SK-N-SH (cell line): ENCODE measurements around the gene PPIC. TPM values are rescaled to one million over a fixed set of nuclear protein-coding genes. Genes with fewer than 3 reads are reported as not detected.

Source experiments
- CTCF ChIA-PET: fragments of 300-600, 350-600 bp; formaldehyde crosslinking; extraction: SDS; loops from one replicate; lab custom pipeline; 2021; lab: Yijun Ruan, JAX
- POLR2A ChIA-PET: fragments of 350-600 bp; sonication (Branson Sonifier 250); formaldehyde crosslinking; extraction: SDS; loops from one replicate; lab custom pipeline; 2020; ENCODE audit warnings: antibody characterized with exemption, inconsistent platforms; lab: Yijun Ruan, JAX
- DNase-seq: peaks from one replicate; pipeline ENCODE4 v3.0.0; 2012
- H2AFZ ChIP-seq: fragments of 200-600 bp; sonication (generic); 2 replicates; pipeline ENCODE4 v1.8.1; 2016; ENCODE audit warnings: antibody characterized with exemption, mild to moderate bottlenecking, low read depth
- H3F3A ChIP-seq: fragments of 200-600 bp; sonication (generic); replicated peaks from 2 replicates; pipeline ENCODE3; 2016; ENCODE audit warnings: antibody characterized with exemption, mild to moderate bottlenecking; ENCODE audit not compliant: insufficient read depth
- H3K27ac ChIP-seq, 2 experiments: fragments of 200-500 bp in 1 of 2; fragments of 200-600 bp in 1 of 2; sonication (Bioruptor generic) in 1 of 2; sonication (generic), shearing (Covaris generic) in 1 of 2; 2 replicates each; pipeline versions ENCODE4 v1.5.1 to v1.6.1; 2014 to 2016; ENCODE audit warnings: low read depth in 2 of 2, inconsistent platforms in 1 of 2, low read length in 1 of 2, mild to moderate bottlenecking in 1 of 2, mixed read lengths in 1 of 2
- H3K27me3 ChIP-seq: fragments of 200-600 bp; sonication (generic), shearing (Covaris generic); 2 replicates; pipeline ENCODE4 v1.6.1; 2016; ENCODE audit warnings: mixed run types; ENCODE audit not compliant: insufficient read depth
- H3K36me3 ChIP-seq, 2 experiments: fragments of 200-500 bp in 1 of 2; fragments of 200-600 bp in 1 of 2; sonication (Bioruptor generic) in 1 of 2; sonication (generic) in 1 of 2; replicated peaks in 1 of 2; 2 replicates each; pipeline versions ENCODE3 to v1.5.1; 2014 to 2016; ENCODE audit warnings: low read length in 1 of 2, mild to moderate bottlenecking in 1 of 2; ENCODE audit not compliant: insufficient read depth in 2 of 2, control insufficient read depth in 1 of 2
- H3K4me1 ChIP-seq, 2 experiments: fragments of 200-500 bp in 1 of 2; fragments of 200-600 bp in 1 of 2; sonication (Bioruptor generic) in 1 of 2; sonication (generic), shearing (Covaris generic) in 1 of 2; 2 replicates each; pipeline versions ENCODE4 v1.5.1 to v1.6.1; 2014 to 2016; ENCODE audit warnings: low read depth in 1 of 2, low read length in 1 of 2, mixed run types in 1 of 2; ENCODE audit not compliant: insufficient read depth in 2 of 2, control insufficient read depth in 1 of 2
- H3K4me2 ChIP-seq: fragments of 200-600 bp; sonication (generic), shearing (Covaris generic); 2 replicates; pipeline ENCODE4 v1.6.1; 2017; ENCODE audit warnings: mixed run types
- H3K4me3 ChIP-seq, 2 experiments: fragments of 200-500 bp in 1 of 2; fragments of 200-600 bp in 1 of 2; sonication (Bioruptor generic) in 1 of 2; sonication (generic), shearing (Covaris generic) in 1 of 2; 2 replicates each; pipeline versions ENCODE4 v1.5.1 to v1.8.1; 2014 to 2016; ENCODE audit warnings: low read depth in 2 of 2, inconsistent platforms in 1 of 2, low read length in 1 of 2, mild to moderate bottlenecking in 1 of 2, mixed read lengths in 1 of 2, moderate library complexity in 1 of 2
- H3K79me2 ChIP-seq: fragments of 200-600 bp; sonication (generic); 2 replicates; pipeline ENCODE4 v1.8.1; 2017; ENCODE audit warnings: mild to moderate bottlenecking; ENCODE audit not compliant: insufficient read depth
- H3K9ac ChIP-seq: fragments of 200-600 bp; sonication (generic); 2 replicates; pipeline ENCODE4 v1.6.1; 2017; ENCODE audit warnings: mixed run types
- H3K9me2 ChIP-seq: fragments of 200-600 bp; sonication (generic); 2 replicates; pipeline ENCODE4 v1.6.1; 2017; ENCODE audit warnings: mixed run types
- H3K9me3 ChIP-seq: fragments of 200-600 bp; sonication (generic); 2 replicates; pipeline ENCODE4 v1.6.1; 2017; ENCODE audit warnings: mixed run types, mild to moderate bottlenecking, moderate library complexity
- H4K20me1 ChIP-seq: fragments of 200-600 bp; sonication (generic); 2 replicates; pipeline ENCODE4 v1.6.1; 2017; ENCODE audit warnings: mild to moderate bottlenecking, mixed run types; ENCODE audit not compliant: insufficient read depth
- CHD2 ChIP-seq: fragments of 150-350 bp; IDR thresholded peaks from 2 replicates; pipeline ENCODE4 v1.6.1; 2018; ENCODE audit warnings: low read length; ENCODE audit not compliant: partially characterized antibody
- CTCF ChIP-seq: fragments of 200-600 bp; sonication (generic); IDR thresholded peaks from 2 replicates; pipeline ENCODE4 v1.6.1; 2017; ENCODE audit warnings: antibody characterized with exemption, mild to moderate bottlenecking, moderate library complexity
- ELF1 ChIP-seq: IDR thresholded peaks from 2 replicates; pipeline ENCODE4 v1.4.0; 2012
- EP300 ChIP-seq, 2 experiments: IDR thresholded peaks; 2 replicates each; pipeline versions ENCODE4 v1.4.0 to v1.6.1; 2012; ENCODE audit warnings: borderline replicate concordance in 1 of 2, low read depth in 1 of 2, low read length in 1 of 2
- EZH2phosphoT487 ChIP-seq: fragments of 200-600 bp; sonication (generic); IDR thresholded peaks from 2 replicates; pipeline ENCODE4 v1.6.1; 2017; ENCODE audit warnings: low read depth, mixed run types, mild to moderate bottlenecking, antibody characterized with exemption, moderate library complexity, borderline replicate concordance
- FOXJ3 ChIP-seq: sonication (generic); formaldehyde crosslinking; IDR thresholded peaks from 2 replicates; pipeline ENCODE4 v1.5.1; 2020; ENCODE audit warnings: mild to moderate bottlenecking, missing genetic modification reagents
- FOXM1 ChIP-seq: IDR thresholded peaks from 2 replicates; pipeline ENCODE4 v1.4.0; 2012; ENCODE audit warnings: low read depth, mild to moderate bottlenecking
- GABPA ChIP-seq: IDR thresholded peaks from 2 replicates; pipeline ENCODE4 v1.4.0; 2012; ENCODE audit warnings: low read depth, mild to moderate bottlenecking
- GATA2 ChIP-seq: sonication (generic); formaldehyde crosslinking; IDR thresholded peaks from 2 replicates; pipeline ENCODE4 v1.5.0; 2020; ENCODE audit warnings: mild to moderate bottlenecking, missing genetic modification reagents
- JUND ChIP-seq: IDR thresholded peaks from 2 replicates; pipeline ENCODE4 v1.4.0; 2012
- MAX ChIP-seq: IDR thresholded peaks from 2 replicates; pipeline ENCODE4 v1.4.0; 2012; ENCODE audit warnings: low read depth
- MEF2A ChIP-seq: IDR thresholded peaks from 2 replicates; pipeline ENCODE4 v1.4.0; 2012; ENCODE audit warnings: low read depth, borderline replicate concordance
- MXI1 ChIP-seq: IDR thresholded peaks from 2 replicates; pipeline ENCODE4 v1.6.1; 2012; ENCODE audit warnings: mild to moderate bottlenecking, low read depth, low read length, improper control_type of control experiment
- NFIC ChIP-seq: IDR thresholded peaks from 2 replicates; pipeline ENCODE4 v1.4.0; 2012; ENCODE audit warnings: borderline replicate concordance
- NRF1 ChIP-seq: IDR thresholded peaks from 2 replicates; pipeline ENCODE4 v1.6.1; 2012; ENCODE audit warnings: low read depth, mild to moderate bottlenecking, low read length
- POLR2AphosphoS5 ChIP-seq: IDR thresholded peaks from 2 replicates; pipeline ENCODE4 v1.6.1; 2012; ENCODE audit warnings: low read depth, low read length
- RAD21 ChIP-seq: IDR thresholded peaks from 2 replicates; pipeline ENCODE4 v1.6.1; 2012; ENCODE audit warnings: mild to moderate bottlenecking, low read length
- RFX5 ChIP-seq: IDR thresholded peaks from 2 replicates; pipeline ENCODE4 v1.6.1; 2012; ENCODE audit warnings: mild to moderate bottlenecking, improper control_type of control experiment, low read length
- RXRA ChIP-seq: IDR thresholded peaks from 2 replicates; pipeline ENCODE4 v1.4.0; 2012; ENCODE audit warnings: low read depth, mild to moderate bottlenecking, borderline replicate concordance
- SIN3A ChIP-seq: IDR thresholded peaks from 2 replicates; pipeline ENCODE4 v1.6.1; 2012; ENCODE audit warnings: low read depth, mild to moderate bottlenecking, low read length, moderate library complexity, borderline replicate concordance
- TAF1 ChIP-seq: IDR thresholded peaks from 2 replicates; pipeline ENCODE4 v1.6.1; 2012; ENCODE audit warnings: low read depth, mild to moderate bottlenecking, low read length, moderate library complexity, borderline replicate concordance
- TCF12 ChIP-seq: IDR thresholded peaks from 2 replicates; pipeline ENCODE4 v1.4.0; 2012
- TEAD4 ChIP-seq: IDR thresholded peaks from 2 replicates; pipeline ENCODE4 v1.4.0; 2012; ENCODE audit warnings: mild to moderate bottlenecking, borderline replicate concordance; ENCODE audit not compliant: insufficient read depth
- WGBS: methylation state at CpG from one replicate; pipeline ENCODE4 v1.1.6; 2017; ENCODE audit warnings: low lambda C conversion rate; 5-methylcytosine and 5-hydroxymethylcytosine counted together
- polyA plus RNA-seq, 3 experiments: library from polyadenylated mRNA; depleted of rRNA; stranded (reverse); fragments of >200 nt; gene quantifications; 2 replicates each; pipeline ENCODE4 v1.2.3, GENCODE V29; 2012
- TF ChIP-seq, protein P1 (sequence below): IDR thresholded peaks from 2 replicates; pipeline ENCODE4 v1.4.0; 2012; ENCODE audit warnings: low read depth, borderline replicate concordance
- TF ChIP-seq, protein P2 (sequence below): IDR thresholded peaks from 2 replicates; pipeline ENCODE4 v1.6.1; 2012; ENCODE audit warnings: mild to moderate bottlenecking, low read depth, low read length, moderate library complexity

Gene PPIC
- polyA plus RNA-seq, 1 of the 3 experiments (the other 2 are of a cell fraction), result 55.1 TPM

DNA sequence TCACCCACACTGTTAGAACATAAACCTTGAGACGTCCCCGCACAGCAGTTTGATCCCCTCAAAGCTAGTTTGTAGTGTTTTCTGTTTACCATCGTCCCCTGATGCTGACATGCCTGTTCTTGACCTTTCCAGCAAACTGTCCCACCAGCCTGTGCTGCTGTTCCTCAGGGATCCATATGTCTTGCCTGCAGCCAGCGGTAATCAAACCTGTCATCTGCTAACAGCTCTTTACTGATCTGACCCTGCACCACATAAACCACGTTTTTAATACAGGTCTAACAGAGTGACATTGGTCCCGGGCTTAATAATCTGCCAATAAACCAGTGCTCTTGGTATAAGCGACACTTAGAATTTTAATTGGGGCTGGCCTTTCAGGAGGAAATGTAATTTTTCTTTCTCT, 34.7 kb downstream of the PPIC start:
- Histone ChIP-seq H4K20me1 (no peaks in the 10 kb centered on the region), H3K4me3 (no peak overlapping the region), H3K9ac (no peak overlapping the region), H3K4me1 (peaks cover 0 to 4% of the 10 kb centered on the region in 2 experiments; a peak in 2 of 4 replicates), H3K9me2 (no peaks in the 10 kb centered on the region), H3K9me3 (no peaks in the 10 kb centered on the region), H2AFZ (no peak overlapping the region), H3K27ac (no peak overlapping the region; a peak in 1 of 4 replicates), H3K79me2 (no peaks in the 10 kb centered on the region), H3K27me3 (no peaks in the 10 kb centered on the region), H3F3A (peaks cover 4% of the 10 kb centered on the region), H3K36me3 (peaks cover 5 to 9% of the 10 kb centered on the region in 2 experiments), H3K4me2 (no peak overlapping the region)
- peak; percentile 44 for DNase-seq
- ChIA-PET POLR2A (no interaction called here), CTCF (no interaction called here)
- WGBS, result 76% methylated on average over 7 of the region's 7 CpGs
- no peak for TF ChIP-seq RXRA
- TF ChIP-seq ELF1, result no peak
- TF ChIP-seq, protein P1, sequence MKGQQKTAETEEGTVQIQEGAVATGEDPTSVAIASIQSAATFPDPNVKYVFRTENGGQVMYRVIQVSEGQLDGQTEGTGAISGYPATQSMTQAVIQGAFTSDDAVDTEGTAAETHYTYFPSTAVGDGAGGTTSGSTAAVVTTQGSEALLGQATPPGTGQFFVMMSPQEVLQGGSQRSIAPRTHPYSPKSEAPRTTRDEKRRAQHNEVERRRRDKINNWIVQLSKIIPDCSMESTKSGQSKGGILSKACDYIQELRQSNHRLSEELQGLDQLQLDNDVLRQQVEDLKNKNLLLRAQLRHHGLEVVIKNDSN, result no peak
- peak; percentile 43; the same call in 1 of the 2 replicates for TF ChIP-seq MXI1
- TF ChIP-seq EP300 (IDR thresholded peaks at IDR 0.05; ENCODE audit: borderline replicate concordance in 1 of 2, low read depth in 1 of 2, low read length in 1 of 2), result no peak
- TF ChIP-seq CHD2, result no peak
- no peak for TF ChIP-seq TEAD4
- TF ChIP-seq RAD21, result no peak
- TF ChIP-seq, protein P2, sequence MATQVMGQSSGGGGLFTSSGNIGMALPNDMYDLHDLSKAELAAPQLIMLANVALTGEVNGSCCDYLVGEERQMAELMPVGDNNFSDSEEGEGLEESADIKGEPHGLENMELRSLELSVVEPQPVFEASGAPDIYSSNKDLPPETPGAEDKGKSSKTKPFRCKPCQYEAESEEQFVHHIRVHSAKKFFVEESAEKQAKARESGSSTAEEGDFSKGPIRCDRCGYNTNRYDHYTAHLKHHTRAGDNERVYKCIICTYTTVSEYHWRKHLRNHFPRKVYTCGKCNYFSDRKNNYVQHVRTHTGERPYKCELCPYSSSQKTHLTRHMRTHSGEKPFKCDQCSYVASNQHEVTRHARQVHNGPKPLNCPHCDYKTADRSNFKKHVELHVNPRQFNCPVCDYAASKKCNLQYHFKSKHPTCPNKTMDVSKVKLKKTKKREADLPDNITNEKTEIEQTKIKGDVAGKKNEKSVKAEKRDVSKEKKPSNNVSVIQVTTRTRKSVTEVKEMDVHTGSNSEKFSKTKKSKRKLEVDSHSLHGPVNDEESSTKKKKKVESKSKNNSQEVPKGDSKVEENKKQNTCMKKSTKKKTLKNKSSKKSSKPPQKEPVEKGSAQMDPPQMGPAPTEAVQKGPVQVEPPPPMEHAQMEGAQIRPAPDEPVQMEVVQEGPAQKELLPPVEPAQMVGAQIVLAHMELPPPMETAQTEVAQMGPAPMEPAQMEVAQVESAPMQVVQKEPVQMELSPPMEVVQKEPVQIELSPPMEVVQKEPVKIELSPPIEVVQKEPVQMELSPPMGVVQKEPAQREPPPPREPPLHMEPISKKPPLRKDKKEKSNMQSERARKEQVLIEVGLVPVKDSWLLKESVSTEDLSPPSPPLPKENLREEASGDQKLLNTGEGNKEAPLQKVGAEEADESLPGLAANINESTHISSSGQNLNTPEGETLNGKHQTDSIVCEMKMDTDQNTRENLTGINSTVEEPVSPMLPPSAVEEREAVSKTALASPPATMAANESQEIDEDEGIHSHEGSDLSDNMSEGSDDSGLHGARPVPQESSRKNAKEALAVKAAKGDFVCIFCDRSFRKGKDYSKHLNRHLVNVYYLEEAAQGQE, result no peak
- no peak for TF ChIP-seq EZH2phosphoT487
- TF ChIP-seq FOXJ3, result 0 out of 2 replicates have a peak, but pooled peaks have one; percentile 26
- no peak for TF ChIP-seq TCF12
- TF ChIP-seq MEF2A, result no peak
- no peak for TF ChIP-seq NFIC
- TF ChIP-seq NRF1, result no peak
- no peak for TF ChIP-seq POLR2AphosphoS5
- TF ChIP-seq SIN3A, result no peak
- TF ChIP-seq JUND, result no peak
- no peak for TF ChIP-seq CTCF
- peak; percentile 68 for TF ChIP-seq GATA2 (CRISPR knock-in tag)
- TF ChIP-seq TAF1, result no peak
- no peak for TF ChIP-seq FOXM1
- no peak for TF ChIP-seq GABPA
- TF ChIP-seq MAX, result no peak
- TF ChIP-seq RFX5, result no peak
